Neuron (in vitro differentiated cells): ENCODE data around the gene DDAH1.

Experiments used
- H2AFZ ChIP-seq: one replicate; pipeline ENCODE4 v1.6.1; 2013; ENCODE audit warnings: low read depth, mild to moderate bottlenecking, inconsistent platforms, low read length, moderate library complexity
- H3K27me3 ChIP-seq: one replicate; pipeline ENCODE4 v1.6.1; 2013; ENCODE audit warnings: low read length; ENCODE audit not compliant: insufficient read depth
- H3K36me3 ChIP-seq: one replicate; pipeline ENCODE4 v1.6.1; 2013; ENCODE audit warnings: low read length; ENCODE audit not compliant: insufficient read depth
- H3K4me1 ChIP-seq: one replicate; pipeline ENCODE4 v1.6.1; 2013; ENCODE audit warnings: low read length; ENCODE audit not compliant: insufficient read depth
- H3K4me3 ChIP-seq: 2 replicates; pipeline ENCODE4 v1.5.1; 2013; ENCODE audit warnings: mild to moderate bottlenecking, low read length, moderate library complexity
- H3K9me3 ChIP-seq: one replicate; pipeline ENCODE4 v1.6.1; 2013; ENCODE audit warnings: low read length

The DDAH1 gene

DNA sequence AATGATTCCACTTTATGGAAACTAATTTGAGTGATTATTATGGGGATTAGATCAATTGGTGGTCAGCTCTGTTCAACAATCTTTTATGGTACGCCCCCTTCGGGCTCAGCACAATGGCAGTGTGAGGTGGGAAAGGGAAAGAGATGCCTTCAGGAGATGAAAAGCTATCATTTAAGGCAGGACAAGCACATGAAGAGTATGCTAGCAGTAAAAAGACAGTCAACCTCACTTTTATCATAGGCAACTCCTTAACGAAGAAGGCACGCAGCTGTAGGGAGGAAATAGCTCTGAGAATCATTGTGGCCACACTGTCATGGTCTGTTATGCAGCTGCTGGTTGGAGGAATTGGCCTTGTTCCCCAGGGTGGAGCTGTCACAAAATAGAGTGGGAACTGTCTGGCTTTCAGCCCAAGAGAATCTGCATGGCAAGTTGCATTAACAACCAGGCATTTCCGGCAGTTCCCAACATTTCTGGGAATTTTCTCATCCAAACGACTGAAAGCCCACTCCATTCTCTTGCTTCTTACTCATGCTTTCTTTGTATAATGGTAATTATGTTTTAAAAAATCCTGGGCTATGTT, 134.2 kb downstream of the DDAH1 start:
- no peaks in the 10 kb centered on the region for H3K36me3 ChIP-seq
- no peaks in the 10 kb centered on the region for H3K27me3 ChIP-seq
- H3K4me1 ChIP-seq = peaks cover 12% of the 10 kb centered on the region
- no peak overlapping the region for H3K4me3 ChIP-seq
- peaks cover 3% of the 10 kb centered on the region for H3K9me3 ChIP-seq
- H2AFZ ChIP-seq = no peak overlapping the region

GRCh38 chr1:85330214-85330631, 134.7 kb downstream of the DDAH1 start:
- Histone ChIP-seq H3K36me3 (no peaks in the 10 kb centered on the region), H3K27me3 (no peaks in the 10 kb centered on the region), H3K4me1 (peaks cover 12% of the 10 kb centered on the region), H2AFZ (no peak overlapping the region), H3K9me3 (peaks cover 3% of the 10 kb centered on the region), H3K4me3 (no peak overlapping the region)

GRCh38 chr1:85328713-85329397, 136.1 kb downstream of the DDAH1 start:
- Histone ChIP-seq H3K27me3 (no peaks in the 10 kb centered on the region), H3K4me1 (peaks cover 16% of the 10 kb centered on the region), H3K4me3 (no peak overlapping the region), H3K36me3 (no peaks in the 10 kb centered on the region), H2AFZ (no peak overlapping the region), H3K9me3 (peaks cover under 1% of the 10 kb centered on the region)

DNA sequence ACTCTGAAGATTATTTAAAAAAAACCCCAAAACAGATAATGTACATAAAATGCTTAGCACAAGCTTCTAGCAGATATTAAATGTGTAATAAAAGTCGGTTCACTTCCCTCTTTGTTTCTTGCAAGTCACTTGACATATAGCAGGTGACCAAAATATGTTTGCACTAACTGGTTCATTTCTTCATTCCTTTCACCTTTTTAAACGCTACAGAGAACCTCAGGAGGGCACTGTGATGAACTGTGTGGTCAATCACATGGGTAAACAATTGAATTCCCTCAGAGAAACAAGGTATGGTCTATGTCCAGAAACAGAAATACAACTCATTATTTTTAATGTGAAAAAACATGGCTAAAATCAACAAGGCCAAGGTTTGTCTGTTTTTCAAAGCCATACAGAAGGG, 137.2 kb downstream of the DDAH1 start:
- H3K4me3 ChIP-seq = no peak overlapping the region
- H3K9me3 ChIP-seq = no peaks in the 10 kb centered on the region
- H2AFZ ChIP-seq = no peak overlapping the region
- H3K36me3 ChIP-seq = peaks cover 5% of the 10 kb centered on the region
- H3K4me1 ChIP-seq = peaks cover 16% of the 10 kb centered on the region
- H3K27me3 ChIP-seq = no peaks in the 10 kb centered on the region

- H3K36me3 ChIP-seq = peaks cover 5% of the 10 kb centered on the region
- H3K9me3 ChIP-seq = no peaks in the 10 kb centered on the region
- H3K27me3 ChIP-seq = no peaks in the 10 kb centered on the region
- H3K4me1 ChIP-seq = peaks cover 16% of the 10 kb centered on the region
- H2AFZ ChIP-seq = no peak overlapping the region
- H3K4me3 ChIP-seq = no peak overlapping the region
Observed at GRCh38 chr1:85326851-85327250, 138.1 kb downstream of the DDAH1 start.

- H3K4me1 ChIP-seq = peaks cover 16% of the 10 kb centered on the region
- no peaks in the 10 kb centered on the region for H3K9me3 ChIP-seq
- H3K4me3 ChIP-seq = no peak overlapping the region
- no peak overlapping the region for H2AFZ ChIP-seq
- peaks cover 9% of the 10 kb centered on the region for H3K36me3 ChIP-seq
- no peaks in the 10 kb centered on the region for H3K27me3 ChIP-seq
Observed at GRCh38 chr1:85326336-85326735, 138.6 kb downstream of the DDAH1 start.

DNA sequence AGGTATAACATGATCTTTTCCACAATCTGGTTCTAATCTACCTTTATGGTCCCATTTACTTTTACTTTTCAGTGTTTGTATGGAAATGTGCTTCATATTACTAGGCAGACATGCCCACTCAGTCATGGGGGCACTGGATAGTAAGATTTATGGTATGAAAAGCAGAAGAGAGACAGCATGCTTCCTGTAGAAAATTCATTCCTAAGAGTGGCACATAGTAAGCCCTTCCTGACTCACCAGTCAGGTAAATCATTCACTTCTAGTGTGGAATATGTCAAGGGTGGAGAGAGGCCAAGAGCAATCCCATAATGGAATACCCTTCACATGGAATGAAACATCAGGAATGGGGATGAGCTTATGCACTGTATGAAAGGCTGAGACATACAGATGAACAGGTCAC, 139.0 kb downstream of the DDAH1 start:
- H3K4me3 ChIP-seq = no peak overlapping the region
- no peak overlapping the region for H2AFZ ChIP-seq
- H3K27me3 ChIP-seq = no peaks in the 10 kb centered on the region
- H3K9me3 ChIP-seq = no peaks in the 10 kb centered on the region
- H3K36me3 ChIP-seq = peaks cover 13% of the 10 kb centered on the region
- H3K4me1 ChIP-seq = peaks cover 16% of the 10 kb centered on the region

DNA sequence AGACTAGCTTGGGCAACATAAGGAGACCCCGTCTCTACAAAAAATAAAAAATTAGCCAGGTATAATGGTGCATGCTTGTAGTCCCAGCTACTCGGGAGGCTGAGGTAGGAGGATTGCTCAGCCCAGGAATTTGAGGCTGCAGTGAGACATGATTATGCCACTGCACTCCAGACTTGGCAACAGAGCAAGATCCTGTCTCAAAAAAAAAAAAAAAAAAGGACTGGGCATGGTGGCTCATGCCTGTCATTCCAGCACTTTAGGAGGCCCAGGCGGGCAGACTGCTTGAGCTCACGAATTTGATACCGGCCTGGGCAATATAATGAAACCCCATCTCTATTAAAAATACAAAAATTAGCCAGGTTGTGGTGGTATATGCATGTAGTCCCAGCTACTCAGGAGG, 141.2 kb downstream of the DDAH1 start:
- Histone ChIP-seq H3K4me1 (peaks cover 5% of the 10 kb centered on the region), H3K36me3 (peaks cover 26% of the 10 kb centered on the region), H3K9me3 (no peaks in the 10 kb centered on the region), H3K27me3 (no peaks in the 10 kb centered on the region), H2AFZ (no peak overlapping the region), H3K4me3 (no peak overlapping the region)

- Histone ChIP-seq H3K4me3 (no peak overlapping the region), H3K9me3 (no peaks in the 10 kb centered on the region), H3K27me3 (no peaks in the 10 kb centered on the region), H3K4me1 (peaks cover 4% of the 10 kb centered on the region), H2AFZ (no peak overlapping the region), H3K36me3 (peaks cover 26% of the 10 kb centered on the region)
Observed at GRCh38 chr1:85322655-85323054, 142.3 kb downstream of the DDAH1 start.

DNA sequence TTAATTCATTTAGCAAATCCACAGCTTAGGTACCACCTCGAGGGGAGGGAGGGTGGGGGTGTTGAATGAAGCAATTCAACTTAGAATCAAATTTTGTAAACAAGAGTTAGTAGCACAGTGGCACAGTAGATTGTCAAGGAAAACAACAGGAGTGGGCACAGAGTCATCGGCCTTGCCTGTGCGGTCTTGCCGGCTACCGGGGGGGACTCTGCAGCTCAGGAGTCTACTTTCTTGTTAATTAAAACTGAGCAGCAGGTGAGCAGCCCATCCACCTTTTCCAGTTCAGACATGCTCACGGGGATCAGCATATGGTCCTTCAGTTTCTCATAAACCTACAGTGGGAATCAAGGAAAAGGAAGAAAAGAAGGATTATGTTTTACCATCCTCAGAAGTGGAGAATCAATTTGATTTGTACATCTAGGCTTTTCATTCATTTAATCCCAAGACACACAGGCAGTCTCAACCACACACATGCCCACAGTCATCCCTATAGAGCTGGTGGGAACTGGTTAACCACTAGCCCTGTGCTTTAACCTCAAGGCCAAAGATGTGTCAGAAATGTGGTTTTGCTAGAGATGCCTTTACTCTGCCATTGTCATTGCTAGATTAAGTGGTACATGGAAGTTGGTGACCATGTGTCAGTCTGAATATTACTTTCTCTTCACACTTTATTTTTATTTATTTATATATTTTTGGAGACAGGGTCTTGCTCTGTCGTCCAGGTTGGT, 143.6 kb downstream of the DDAH1 start:
- H3K4me3 ChIP-seq = no peak overlapping the region

GRCh38 chr1:85320371-85321131, 144.4 kb downstream of the DDAH1 start:
- H3K36me3 ChIP-seq = peaks cover 26% of the 10 kb centered on the region

More for the DNA sequence above, 143.6 kb downstream of the DDAH1 start:
- peaks cover 26% of the 10 kb centered on the region for H3K36me3 ChIP-seq
- H3K9me3 ChIP-seq = no peaks in the 10 kb centered on the region
- H2AFZ ChIP-seq = no peak overlapping the region
- H3K27me3 ChIP-seq = no peaks in the 10 kb centered on the region
- H3K4me1 ChIP-seq = peaks cover 4% of the 10 kb centered on the region

GRCh38 chr1:85319931-85320330, 145.0 kb downstream of the DDAH1 start:
- peaks cover 26% of the 10 kb centered on the region for H3K36me3 ChIP-seq
- H3K4me1 ChIP-seq = peaks cover 4% of the 10 kb centered on the region
- H3K4me3 ChIP-seq = no peak overlapping the region
- H3K9me3 ChIP-seq = no peaks in the 10 kb centered on the region
- H2AFZ ChIP-seq = no peak overlapping the region
- H3K27me3 ChIP-seq = no peaks in the 10 kb centered on the region

More at GRCh38 chr1:85320371-85321131, 144.4 kb downstream of the DDAH1 start:
- H3K27me3 ChIP-seq = no peaks in the 10 kb centered on the region
- H2AFZ ChIP-seq = no peak overlapping the region
- peaks cover 4% of the 10 kb centered on the region for H3K4me1 ChIP-seq
- no peak overlapping the region for H3K4me3 ChIP-seq
- H3K9me3 ChIP-seq = no peaks in the 10 kb centered on the region

GRCh38 chr1:85319491-85319890, 145.5 kb downstream of the DDAH1 start:
- H2AFZ ChIP-seq = no peak overlapping the region
- peaks cover 26% of the 10 kb centered on the region for H3K36me3 ChIP-seq
- no peaks in the 10 kb centered on the region for H3K27me3 ChIP-seq
- H3K4me3 ChIP-seq = no peak overlapping the region
- no peaks in the 10 kb centered on the region for H3K9me3 ChIP-seq
- no peaks in the 10 kb centered on the region for H3K4me1 ChIP-seq
